PC-9 (cell line): ENCODE data around the gene AP2A1. TPM values are rescaled to one million over a fixed set of nuclear protein-coding genes. Genes with fewer than 3 reads are reported as not detected.

Experiments used
- BruUV-seq: library from RNA; stranded (reverse); fragments of 400-500 nt; replicated peaks from 2 replicates; lab custom pipeline; 2021; lab: Mats Ljungman, UMichigan
- CTCF ChIA-PET: fragments of 300-600 bp; sonication (Branson Sonifier 250); formaldehyde crosslinking; loops from one replicate; lab custom pipeline; 2022; ENCODE audit warnings: antibody characterized with exemption; lab: Charles Lee
- POLR2A ChIA-PET: fragments of 300-600 bp; sonication (Branson Sonifier 250); formaldehyde crosslinking; loops from one replicate; lab custom pipeline; 2022; ENCODE audit warnings: antibody characterized with exemption; ENCODE audit not compliant: unreplicated experiment; lab: Charles Lee
- DNase-seq, 2 experiments: peaks; one replicate each; pipeline versions ENCODE4 v3.0.0 to v3.0.0-alpha.2; 2015 to 2022; ENCODE audit warnings: mixed read lengths in 1 of 2
- H2AFZ ChIP-seq: fragments of 200-600 bp; sonication (generic); 2 replicates; pipeline ENCODE4 v1.8.1; 2017; ENCODE audit warnings: antibody characterized with exemption
- H3F3A ChIP-seq: fragments of 200-600 bp; sonication (generic); 2 replicates; pipeline ENCODE4 v1.8.1; 2017; ENCODE audit warnings: antibody characterized with exemption, mild to moderate bottlenecking, low read depth; ENCODE audit not compliant: insufficient read depth
- H3K27ac ChIP-seq: fragments of 200-600 bp; sonication (generic); 2 replicates; pipeline ENCODE4 v1.6.1; 2016; ENCODE audit warnings: mixed run types
- H3K27me3 ChIP-seq: fragments of 200-600 bp; sonication (generic); 2 replicates; pipeline ENCODE4 v1.6.1; 2016; ENCODE audit warnings: low read depth, mixed run types; ENCODE audit not compliant: insufficient read depth
- H3K36me3 ChIP-seq: fragments of 200-600 bp; sonication (generic); 2 replicates; pipeline ENCODE4 v1.6.1; 2016; ENCODE audit warnings: low read depth, mixed run types
- H3K4me1 ChIP-seq: fragments of 200-600 bp; sonication (generic); replicated peaks from 2 replicates; pipeline ENCODE4 v1.6.1; 2016; ENCODE audit warnings: mixed run types; ENCODE audit not compliant: insufficient read depth
- H3K4me2 ChIP-seq: fragments of 200-600 bp; sonication (generic); 2 replicates; pipeline ENCODE4 v1.6.1; 2017; ENCODE audit warnings: mixed run types
- H3K4me3 ChIP-seq: fragments of 200-600 bp; sonication (generic); 2 replicates; pipeline ENCODE4 v1.6.1; 2016; ENCODE audit warnings: mixed run types
- H3K79me2 ChIP-seq: fragments of 200-600 bp; sonication (generic); 2 replicates; pipeline ENCODE4 v1.6.1; 2017; ENCODE audit warnings: low read depth, mixed run types
- H3K9me2 ChIP-seq: fragments of 200-600 bp; sonication (generic); 2 replicates; pipeline ENCODE4 v1.8.1; 2017; ENCODE audit warnings: mild to moderate bottlenecking; ENCODE audit not compliant: insufficient read depth
- H3K9me3 ChIP-seq: fragments of 200-600 bp; sonication (generic); 2 replicates; pipeline ENCODE4 v1.8.1; 2016; ENCODE audit warnings: low read depth; ENCODE audit not compliant: insufficient read depth
- H4K20me1 ChIP-seq: fragments of 200-600 bp; sonication (generic); 2 replicates; pipeline ENCODE4 v1.8.1; 2017; ENCODE audit not compliant: insufficient read depth
- CTCF ChIP-seq: fragments of 200-600 bp; sonication (generic); conservative IDR thresholded peaks from 2 replicates; pipeline ENCODE4 v1.6.1; 2017; ENCODE audit warnings: mixed run types, antibody characterized with exemption, mild to moderate bottlenecking, moderate library complexity
- EZH2 ChIP-seq: fragments of 200-600 bp; sonication (generic); IDR thresholded peaks from 2 replicates; pipeline ENCODE4 v1.8.0; 2017; ENCODE audit warnings: antibody characterized with exemption, low read depth
- intact Hi-C: fragments of 100-400 bp; cut with micrococcal nuclease; formaldehyde crosslinking; loops from one replicate; pipeline ENCODE4 v1.10.0; 2022; ENCODE audit not compliant: unreplicated experiment
- microRNA-seq: library from miRNA; unstranded; fragments of <30 nt; microRNA quantifications from one replicate; pipeline ENCODE4 v1.2.0, GENCODE V29; 2021; ENCODE audit warnings: borderline number of aligned reads, borderline replicate concordance
- total RNA-seq: library from RNA; stranded (reverse); gene quantifications from 2 replicates; pipeline ENCODE4 v1.2.3, GENCODE V29; 2021

AP2A1 gene
- total RNA-seq, 1 experiment from 2014 or later, result 91.8 TPM

- Histone ChIP-seq H3K79me2 (peaks cover 40% of the 10 kb centered on the region), H3K9me2 (no peaks in the 10 kb centered on the region), H3K36me3 (peaks cover 8% of the 10 kb centered on the region), H4K20me1 (peaks cover 89% of the 10 kb centered on the region), H3K4me3 (no peak overlapping the region), H3K27me3 (no peaks in the 10 kb centered on the region), H3K9me3 (no peaks in the 10 kb centered on the region), H3F3A (peaks cover 81% of the 10 kb centered on the region), H3K27ac (no peak overlapping the region), H2AFZ (no peak overlapping the region), H3K4me2 (no peak overlapping the region), H3K4me1 (peaks cover 18% of the 10 kb centered on the region)
- no peak for DNase-seq
- ChIA-PET POLR2A (no interaction called here), CTCF (no interaction called here)
- no TSS peak for BruUV-seq
- intact Hi-C loops, result no loop called here
- TF ChIP-seq CTCF (no peak), EZH2 (no peak)
Measured at GRCh38 chr19:49856574-49857021, 89.8 kb downstream of the AP2A1 start.

Small RNA genes lying within 50 kb of the gene (microRNA-seq; reads per million reads assigned to microRNA genes)
- 2.0 reads per million for gene MIR4749
- gene MIR6799, result 4.7 reads per million
- not detected for gene MIR6800

Other genes starting within 250 kb of the AP2A1 start
- gene RCN3, start 239.0 kb upstream of the AP2A1 start, total RNA-seq, result 0.75 and 0.96 TPM in 2 replicates
- gene NOSIP, start 186.4 kb upstream of the AP2A1 start, total RNA-seq, result 63.6 and 71.3 TPM in 2 replicates
- 16.2 TPM in 2 replicates for gene PRRG2, start 185.7 kb upstream of the AP2A1 start, total RNA-seq
- 40.4 and 41.3 TPM in 2 replicates for gene PRR12, start 175.8 kb upstream of the AP2A1 start, total RNA-seq
- gene RRAS, start 126.9 kb upstream of the AP2A1 start, total RNA-seq, result 36.6 and 40.6 TPM in 2 replicates
- gene SCAF1, start 124.8 kb upstream of the AP2A1 start, total RNA-seq, result 86.9 and 91.3 TPM in 2 replicates
- gene IRF3, start 101.1 kb upstream of the AP2A1 start, total RNA-seq, result 181 and 220 TPM in 2 replicates
- gene BCL2L12, start 101.1 kb upstream of the AP2A1 start, total RNA-seq, result 80.3 and 84.8 TPM in 2 replicates
- gene PRMT1, start 89.7 kb upstream of the AP2A1 start, total RNA-seq, result 228 and 261 TPM in 2 replicates
- gene ADM5, start 77.4 kb upstream of the AP2A1 start, total RNA-seq, result 9.5 and 14.2 TPM in 2 replicates
- 1.7 and 2.1 TPM in 2 replicates for gene CPT1C, start 75.9 kb upstream of the AP2A1 start, total RNA-seq
- not detected in 2 replicates for gene TSKS, start 3.7 kb upstream of the AP2A1 start, total RNA-seq
- gene FUZ, start 46.3 kb downstream of the AP2A1 start, total RNA-seq, result 50.0 and 60.4 TPM in 2 replicates
- 92.2 and 99.6 TPM in 2 replicates for gene MED25, start 51.3 kb downstream of the AP2A1 start, total RNA-seq
- 151 and 155 TPM in 2 replicates for gene PTOV1, start 84.2 kb downstream of the AP2A1 start, total RNA-seq
- gene PNKP, start 100.6 kb downstream of the AP2A1 start, total RNA-seq, result 82.7 and 85.6 TPM in 2 replicates
- 109 and 143 TPM in 2 replicates for gene AKT1S1, start 110.4 kb downstream of the AP2A1 start, total RNA-seq
- gene TBC1D17, start 110.7 kb downstream of the AP2A1 start, total RNA-seq, result 52.1 and 62.3 TPM in 2 replicates
- 0.85 TPM in 1 of 2 replicates, not detected in the other for gene IL4I1, start 129.9 kb downstream of the AP2A1 start, total RNA-seq
- 15.3 and 19.2 TPM in 2 replicates for gene ATF5, start 162.2 kb downstream of the AP2A1 start, total RNA-seq
- gene NUP62, start 162.5 kb downstream of the AP2A1 start, total RNA-seq, result 66.8 and 101 TPM in 2 replicates
- gene SIGLEC11, start 194.2 kb downstream of the AP2A1 start, total RNA-seq, result not detected in 2 replicates